Fibroblast of peridontal ligament (primary cell): Measurements from ENCODE around the gene TCEAL4.

Experiments
- DNase-seq: peaks from one replicate; pipeline ENCODE4 v3.0.0-alpha.2; 2010; ENCODE audit errors: extremely low read depth

Gene TCEAL4

DNA sequence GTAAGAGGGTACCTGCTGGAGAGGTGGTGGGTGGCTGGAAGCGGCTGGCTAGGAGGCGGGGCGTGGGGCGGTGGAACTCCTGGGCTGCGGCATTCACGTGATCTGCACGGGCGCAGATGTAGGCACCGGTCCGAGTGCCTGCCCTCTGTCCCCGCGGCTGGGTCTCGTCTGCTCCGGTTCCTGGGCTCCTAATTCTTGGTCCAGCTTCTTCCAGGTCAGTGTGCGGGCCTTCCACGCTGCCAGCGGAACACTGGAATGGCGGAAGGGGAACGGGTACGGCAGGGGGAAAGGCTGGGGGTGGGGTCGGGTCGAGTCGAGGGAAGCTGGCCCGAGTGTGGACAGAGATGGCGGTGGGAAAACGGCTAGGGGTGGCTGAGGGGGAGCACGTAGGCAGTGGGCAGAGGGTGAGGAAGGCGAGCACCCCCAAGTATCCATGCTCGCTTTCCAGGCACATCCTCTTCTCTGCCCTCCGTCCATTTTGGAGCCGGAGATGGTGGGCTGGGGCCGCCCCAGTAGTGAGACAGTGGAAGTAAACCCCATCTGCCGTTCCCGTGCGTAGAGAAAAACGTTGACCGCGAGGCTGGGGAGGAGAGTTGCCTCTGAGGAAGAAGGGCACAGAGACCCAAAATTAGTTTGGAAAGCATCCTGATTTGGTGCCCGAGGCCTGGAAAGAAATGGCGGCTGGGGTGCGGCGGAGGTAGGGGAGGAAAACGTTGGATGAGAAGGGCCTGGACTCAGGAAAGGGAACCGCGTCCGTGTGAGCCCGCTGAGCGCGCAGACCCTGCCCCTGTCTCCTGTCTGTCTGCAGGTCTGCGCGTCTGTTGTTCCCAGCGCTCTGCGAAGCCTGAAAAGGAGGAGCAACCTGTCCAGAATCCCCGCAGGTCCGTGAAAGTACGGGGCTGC, at the start of gene TCEAL4:
TSS of gene TCEAL4 (plus strand) at position 105 of the 903 bp plus-strand sequence. CDS start 1,161 bp downstream, outside the sequence.
- DNase-seq, result peak; percentile 26

DNA sequence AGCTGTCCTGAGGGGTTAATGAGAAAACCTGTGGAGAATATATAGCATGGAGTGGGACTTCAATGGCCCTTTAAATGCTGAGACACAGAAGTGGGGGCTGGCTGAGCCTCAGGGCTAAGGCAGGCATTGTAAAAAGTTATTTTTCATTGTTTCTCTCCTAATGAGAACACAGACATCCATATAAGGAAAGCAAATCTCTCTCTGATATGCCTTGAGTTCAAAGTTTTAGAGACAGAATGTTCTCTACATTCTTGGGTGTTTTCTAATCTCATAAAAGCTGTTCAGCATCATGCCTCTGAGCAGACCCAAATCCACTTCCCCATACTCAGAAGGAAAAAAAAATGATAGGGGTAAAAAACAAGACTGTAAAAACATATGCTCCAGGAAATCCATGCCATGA, 49.2 kb upstream of the TCEAL4 start:
- DNase-seq, result no peak

DNA sequence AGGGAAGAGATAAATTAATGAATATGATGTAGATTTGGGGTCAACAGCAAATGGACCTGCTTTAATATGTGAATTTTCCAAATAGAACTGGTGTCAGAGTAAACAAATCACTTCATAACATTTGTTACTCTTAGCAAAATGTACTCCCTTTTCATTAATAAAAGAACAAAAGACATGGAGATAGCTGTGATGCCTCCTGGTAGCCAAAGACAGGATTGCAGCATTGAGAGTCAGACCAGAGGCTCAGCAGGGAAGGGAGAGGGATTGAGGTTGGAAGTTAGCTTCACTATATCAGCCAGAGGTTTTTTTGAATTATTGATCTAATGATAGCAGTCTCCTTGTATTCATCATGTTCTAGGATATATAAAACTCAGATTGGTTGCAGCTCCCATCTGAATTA, 48.6 kb upstream of the TCEAL4 start:
- no peak for DNase-seq

DNA sequence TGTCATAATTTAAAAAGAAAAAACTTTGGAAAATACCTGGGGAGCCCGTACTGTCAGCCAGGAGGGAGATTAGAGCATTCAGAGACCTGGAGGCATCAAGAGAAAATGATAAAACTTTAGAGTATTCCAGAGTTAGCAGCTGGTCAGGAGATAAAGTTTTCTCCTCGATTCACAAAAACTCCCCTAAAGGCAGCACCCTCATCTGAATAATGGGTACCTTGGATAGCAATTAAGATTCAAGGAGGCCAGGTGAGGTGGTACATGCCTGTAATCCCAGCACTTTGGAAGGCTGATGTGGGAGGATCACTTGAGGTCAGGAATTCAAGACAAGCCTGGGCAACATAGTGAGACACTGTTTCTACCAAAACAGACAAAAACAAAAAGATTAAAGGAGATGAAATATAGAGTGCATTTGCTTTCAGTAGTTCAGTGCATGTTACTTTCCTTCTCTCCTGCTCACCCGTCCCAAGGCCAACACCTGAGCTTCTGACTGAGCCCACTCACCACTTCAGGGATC, 47.4 kb upstream of the TCEAL4 start:
- no peak for DNase-seq

DNA sequence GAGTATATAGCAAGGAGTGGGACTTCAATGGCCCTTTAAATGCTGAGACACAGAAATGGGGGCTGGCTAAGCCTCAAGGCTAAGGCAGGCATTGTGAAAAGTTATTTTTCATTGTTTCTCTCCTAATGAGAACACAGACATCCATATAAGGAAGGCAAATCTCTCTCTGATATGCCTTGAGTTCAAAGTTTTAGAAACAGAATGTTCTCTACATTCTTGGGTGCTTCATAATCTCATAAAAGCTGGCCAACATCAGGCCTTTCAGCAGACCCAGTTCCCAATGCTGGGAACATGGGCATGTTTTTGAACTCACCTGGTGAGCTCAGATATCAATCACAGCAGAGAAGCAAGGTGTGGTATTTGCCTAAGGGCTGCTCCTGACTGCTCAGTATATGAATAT, 46.6 kb upstream of the TCEAL4 start:
- DNase-seq, result no peak

DNA sequence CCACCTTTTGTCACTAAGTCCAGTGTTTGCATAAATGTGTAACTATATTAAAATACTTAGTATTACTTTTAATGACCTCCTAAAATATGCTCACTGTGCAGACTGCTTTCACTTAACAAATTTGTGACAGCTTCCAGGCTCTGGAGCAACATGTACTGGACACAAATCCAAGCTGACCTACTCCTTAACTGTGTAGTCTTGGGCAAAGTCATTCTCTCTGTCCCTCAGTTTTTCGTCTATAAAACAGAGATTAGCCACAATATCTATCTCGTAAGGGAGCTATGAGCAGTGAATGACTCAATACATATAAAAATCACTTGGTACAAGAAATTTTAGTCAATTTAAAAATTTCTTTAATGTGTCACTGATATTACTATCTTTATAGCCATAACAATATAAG, 45.6 kb upstream of the TCEAL4 start:
- DNase-seq, result no peak

DNA sequence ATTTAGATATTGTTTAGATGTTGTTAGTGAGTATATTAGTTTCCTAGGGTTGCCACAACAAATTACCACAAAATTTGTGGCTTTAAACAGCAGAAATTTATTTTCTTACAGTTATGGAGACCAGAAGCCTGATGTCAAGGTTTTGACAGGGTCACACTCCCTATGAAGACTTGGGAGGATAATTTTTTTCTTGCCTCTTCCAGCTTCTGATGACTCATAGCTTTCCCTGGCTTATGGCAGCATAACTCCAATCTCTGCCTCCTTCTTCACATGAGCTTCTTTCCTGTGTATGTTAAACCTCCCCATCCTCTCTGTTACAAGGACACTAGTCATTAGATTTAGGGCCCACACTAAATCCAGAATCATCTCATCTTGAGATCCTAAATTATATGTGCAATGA, 45.2 kb upstream of the TCEAL4 start:
- peak; percentile 45 for DNase-seq

DNA sequence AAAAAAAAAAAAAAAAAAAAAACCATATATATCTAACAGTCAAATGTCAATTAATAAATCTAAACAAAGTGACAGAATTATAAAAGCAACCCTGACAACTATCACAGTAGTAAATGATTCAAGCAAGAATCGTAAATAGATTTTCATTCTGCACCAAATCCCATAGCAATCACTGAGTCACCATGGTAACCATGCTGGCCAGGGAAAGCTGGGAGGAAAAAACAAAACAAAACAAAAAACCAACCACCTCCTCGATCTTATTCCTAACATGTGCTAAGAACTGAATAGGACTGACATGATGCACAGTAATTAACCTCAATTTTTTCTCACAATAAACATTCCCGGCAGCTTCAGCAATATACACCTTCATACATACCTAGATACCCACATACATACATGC, 35.4 kb upstream of the TCEAL4 start:
- DNase-seq, result peak; percentile 35

DNA sequence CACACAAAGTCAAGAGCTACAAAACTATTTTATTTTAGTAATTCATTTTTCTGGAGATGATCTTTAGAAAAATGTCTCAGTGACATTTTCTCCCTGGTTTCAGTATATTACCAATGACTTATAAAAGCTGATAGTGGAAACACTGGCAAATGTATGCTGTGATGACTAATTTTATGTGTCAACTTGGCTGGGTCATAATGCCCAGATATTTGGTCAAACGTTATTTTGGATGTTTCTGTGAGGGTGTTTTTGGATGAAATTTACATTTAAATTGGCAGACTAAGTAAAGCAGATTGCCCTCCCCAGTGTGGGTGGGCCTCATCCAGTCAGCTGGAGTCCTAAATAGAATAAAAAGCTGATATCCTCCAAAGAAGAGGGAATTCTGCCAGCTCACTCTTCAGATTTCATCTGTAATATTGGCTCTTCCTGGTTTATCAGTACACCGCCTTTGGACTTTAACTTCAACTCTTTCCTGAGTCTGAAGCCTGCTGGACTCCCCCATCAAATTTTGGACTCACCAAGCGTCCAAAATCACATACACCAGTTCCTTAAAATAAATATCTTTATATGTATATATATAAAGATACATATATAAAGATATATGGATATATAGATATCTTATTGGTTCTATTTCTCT, 34.8 kb upstream of the TCEAL4 start:
- no peak for DNase-seq

DNA sequence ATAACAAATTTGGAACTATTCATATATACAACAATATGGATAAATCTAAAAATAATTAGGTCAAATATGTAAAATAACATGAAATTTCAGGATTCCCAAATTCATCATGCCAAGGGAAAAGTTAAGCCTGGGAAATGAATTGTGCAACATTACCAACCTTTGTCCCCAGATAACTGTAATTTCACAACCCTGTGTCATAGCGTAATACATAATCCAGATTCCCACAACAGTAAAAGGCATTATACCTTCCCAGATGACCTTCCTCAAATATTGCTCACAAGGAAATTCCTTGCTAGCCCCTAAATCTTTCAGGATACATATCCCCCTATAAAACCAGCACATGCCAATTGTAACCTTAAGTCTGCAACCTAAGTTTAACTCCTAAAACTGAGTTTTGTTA, 33.1 kb upstream of the TCEAL4 start:
- no peak for DNase-seq

DNA sequence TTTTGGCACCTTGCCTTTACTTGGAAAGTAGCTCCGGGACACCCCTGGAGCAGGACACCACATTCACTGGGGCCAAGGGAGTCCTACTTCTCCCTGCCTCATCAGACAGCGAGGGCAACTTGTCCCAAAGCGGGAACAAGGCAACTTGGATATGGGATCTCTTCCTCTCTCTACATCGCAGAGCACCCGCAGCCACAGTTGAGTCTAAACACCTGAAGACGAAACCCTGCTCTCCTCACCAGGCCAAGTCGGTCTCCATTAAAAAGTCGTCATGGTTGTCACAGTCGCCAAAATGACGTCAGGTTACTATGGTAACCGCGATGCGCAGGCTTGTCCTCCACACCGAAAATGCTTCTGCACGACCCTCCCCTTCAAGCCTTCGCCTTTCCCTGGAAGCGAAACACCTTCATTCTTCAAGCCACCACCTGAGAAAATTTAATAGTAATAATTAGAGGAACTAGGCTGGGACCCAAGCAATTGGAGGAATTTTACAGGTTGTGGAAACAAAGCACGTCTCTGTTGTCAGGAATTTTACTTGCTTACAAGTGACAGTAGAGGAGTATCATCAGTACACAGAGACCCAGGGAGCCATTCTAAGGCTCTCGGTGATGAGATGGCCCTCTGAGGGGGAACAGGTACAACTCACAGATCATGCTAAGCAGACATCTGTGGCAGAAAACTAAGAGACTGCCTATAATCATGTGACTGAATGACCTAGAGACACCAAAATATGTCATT, 30.5 kb upstream of the TCEAL4 start:
- DNase-seq, result peak; percentile 57

DNA sequence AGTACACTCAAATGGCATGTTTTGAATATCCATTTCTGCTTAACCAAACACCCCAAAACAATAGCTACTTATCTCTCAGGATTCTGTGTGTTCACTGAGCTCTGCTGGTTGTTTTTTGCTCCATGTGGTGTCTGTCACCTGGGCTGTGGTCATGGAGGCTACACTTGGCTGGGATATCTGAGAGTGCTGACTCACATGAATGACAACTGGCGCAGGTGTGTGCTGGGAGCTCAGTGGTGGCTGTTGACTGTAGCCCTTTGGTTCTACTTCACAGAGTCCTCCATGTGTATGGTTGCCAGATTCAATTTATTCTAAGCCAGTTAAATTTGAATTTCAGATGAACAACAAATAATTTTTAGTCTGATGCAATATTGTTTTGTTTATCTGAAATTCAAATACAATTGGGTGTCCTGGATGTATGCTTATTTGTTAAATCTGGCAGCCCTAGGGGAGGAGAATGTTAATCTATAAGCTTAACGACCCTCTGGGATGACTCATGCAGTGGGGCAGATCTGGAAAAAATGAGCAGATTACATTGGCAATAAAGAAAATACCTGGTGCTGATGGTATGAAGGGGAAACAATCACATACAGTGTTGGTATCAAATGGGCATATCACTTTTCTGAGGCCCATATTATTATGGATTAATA, 28.2 kb upstream of the TCEAL4 start:
- DNase-seq, result no peak

DNA sequence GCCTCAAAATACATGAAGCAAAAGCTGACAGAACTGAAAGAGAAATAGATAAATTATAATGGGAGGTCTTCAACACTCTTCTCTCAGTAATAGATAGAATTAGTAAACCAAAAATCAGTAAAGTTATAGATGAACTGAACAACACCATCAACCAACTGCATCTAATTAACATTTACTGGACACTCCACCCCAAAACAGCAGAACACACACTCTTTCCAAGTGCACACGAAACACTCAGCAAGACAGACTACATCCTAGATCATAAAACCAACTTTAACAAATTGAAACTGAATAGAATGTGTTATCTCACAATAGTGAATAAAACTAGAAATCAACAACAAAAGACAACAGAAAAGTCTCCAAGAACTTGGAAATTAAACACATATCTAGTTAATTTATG, 25.1 kb upstream of the TCEAL4 start:
- DNase-seq, result no peak

DNA sequence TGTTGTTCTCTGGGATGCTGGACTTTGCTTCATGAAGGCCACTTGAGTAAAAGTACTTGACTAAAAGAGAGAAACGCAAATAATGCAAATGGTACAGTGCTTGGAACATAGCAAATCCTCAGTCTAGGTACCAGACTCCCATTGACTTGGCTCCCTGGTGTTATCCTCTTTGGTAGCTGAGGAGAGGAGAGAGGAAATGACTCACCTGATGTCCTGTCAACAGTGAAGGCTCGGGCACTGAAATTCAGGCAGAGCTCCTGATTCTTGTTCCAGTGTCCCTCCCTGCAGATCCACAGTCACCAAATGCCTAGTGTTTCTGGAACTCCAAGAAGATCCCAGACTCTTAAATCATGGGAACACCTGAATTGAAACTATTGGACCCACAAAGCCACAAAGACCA, 22.5 kb upstream of the TCEAL4 start:
- no peak for DNase-seq

DNA sequence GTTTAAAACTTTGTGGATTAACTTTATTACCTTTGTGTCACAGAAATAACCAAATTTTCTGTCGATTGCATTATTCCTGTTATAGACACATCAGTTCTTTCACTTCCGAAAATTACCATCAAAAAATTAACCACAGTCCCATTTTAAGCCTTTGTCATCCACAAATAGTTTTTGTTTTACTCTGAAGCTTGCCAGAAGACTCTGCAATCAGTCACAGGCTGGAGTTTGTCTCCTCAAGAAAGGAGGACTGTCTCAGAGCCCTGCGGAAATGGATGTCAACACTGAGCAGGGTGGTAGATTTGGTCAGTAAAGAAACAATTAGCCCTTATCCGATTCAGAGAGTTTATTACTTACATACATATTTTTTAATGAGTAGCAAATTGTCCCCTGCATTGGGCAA, 20.1 kb upstream of the TCEAL4 start:
- no peak for DNase-seq

DNA sequence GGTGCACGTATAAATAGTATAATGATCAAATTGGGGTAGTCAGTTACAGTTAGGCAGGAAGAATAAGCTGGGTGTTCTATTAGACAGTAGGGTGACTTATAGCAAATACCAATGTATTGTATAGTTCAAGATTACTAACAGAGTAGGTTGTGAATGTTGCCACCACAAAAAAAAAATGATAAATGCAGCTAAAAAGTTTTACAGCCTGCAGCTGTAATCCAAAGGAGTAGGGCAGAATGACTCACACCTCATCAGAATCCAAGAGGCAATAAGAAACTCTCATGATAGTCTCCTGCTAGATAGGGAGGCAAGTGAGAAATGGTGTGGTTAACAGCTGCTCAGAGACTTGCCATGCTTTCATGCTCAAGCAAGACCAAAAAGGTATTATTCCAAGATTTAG, 19.6 kb upstream of the TCEAL4 start:
- DNase-seq, result peak; percentile 61

DNA sequence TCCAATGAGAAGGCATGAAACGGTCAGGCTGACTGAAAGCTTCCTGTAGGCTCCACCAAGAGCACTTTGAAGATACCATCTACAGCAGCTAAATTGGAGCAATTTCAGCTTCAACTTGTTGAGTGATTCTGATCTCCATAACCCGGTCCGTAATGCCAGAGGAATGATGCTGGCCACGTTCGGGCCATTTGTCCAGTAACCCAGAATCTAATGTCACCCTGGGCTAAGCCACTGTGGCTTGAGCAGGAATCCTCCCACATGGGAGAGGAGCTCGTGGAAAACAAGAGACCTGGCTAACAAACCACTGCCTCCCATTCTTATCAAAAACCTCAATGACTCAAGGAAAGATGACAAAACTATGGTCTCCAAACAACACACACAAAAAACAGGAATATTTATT, 14.2 kb upstream of the TCEAL4 start:
- DNase-seq, result no peak

DNA sequence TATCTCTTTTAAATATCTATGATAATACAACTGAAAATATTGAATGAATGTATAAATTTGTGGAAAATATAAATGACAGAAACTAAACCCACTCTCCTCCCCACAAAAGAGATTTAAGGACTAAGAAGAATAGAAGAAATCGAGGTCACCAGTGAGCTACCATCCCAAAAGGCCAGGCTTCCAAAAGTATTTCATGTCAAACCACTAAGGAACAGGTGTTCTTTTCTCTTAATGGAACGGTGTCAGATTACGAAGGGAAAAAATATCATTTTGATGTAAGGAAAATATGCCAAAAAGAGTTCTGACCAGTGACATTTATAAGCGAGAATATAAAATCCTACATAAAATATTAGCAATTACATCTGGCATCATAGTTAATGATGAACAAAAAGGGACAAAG, 13.6 kb upstream of the TCEAL4 start:
- DNase-seq, result no peak

DNA sequence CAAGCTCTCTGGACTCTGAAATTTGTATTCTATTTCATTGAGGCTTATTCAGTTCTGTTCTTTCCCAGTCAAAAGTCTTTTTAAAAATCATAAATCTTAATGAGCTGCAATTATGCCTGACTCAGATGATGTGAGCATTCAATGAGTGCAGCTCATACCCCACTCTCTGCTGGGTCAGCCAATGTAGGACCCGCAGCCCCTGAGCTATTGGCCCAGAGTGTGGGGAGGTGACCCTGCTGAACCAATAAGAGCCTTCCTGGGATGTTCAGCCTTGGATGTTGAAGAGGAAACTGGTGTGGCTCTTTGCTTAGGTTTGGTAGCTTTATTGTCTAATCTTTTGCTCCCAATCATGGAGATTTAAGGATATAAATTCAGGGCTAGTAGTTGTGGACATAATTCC, 12.1 kb upstream of the TCEAL4 start:
- DNase-seq, result no peak

DNA sequence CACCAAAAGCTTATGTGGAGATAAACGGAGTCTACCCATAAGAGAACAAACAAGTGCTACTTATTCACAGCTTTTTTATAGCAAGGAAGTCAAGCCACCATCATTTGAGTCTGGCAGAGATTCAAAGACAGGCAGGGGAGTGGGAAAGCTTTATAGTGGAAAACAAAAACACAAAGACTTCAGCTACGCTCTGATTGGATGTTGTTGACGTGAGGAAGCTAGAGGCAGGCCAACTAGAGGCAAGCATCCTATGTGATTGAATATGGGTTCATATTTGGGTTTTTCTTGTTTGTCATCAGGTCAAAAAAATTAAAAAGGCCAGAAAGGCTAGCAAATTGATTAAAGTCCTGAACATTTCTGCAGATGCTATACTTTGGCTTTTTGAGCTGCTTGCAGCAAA, 719 bp upstream of the TCEAL4 start:
- peak; percentile 16 for DNase-seq

DNA sequence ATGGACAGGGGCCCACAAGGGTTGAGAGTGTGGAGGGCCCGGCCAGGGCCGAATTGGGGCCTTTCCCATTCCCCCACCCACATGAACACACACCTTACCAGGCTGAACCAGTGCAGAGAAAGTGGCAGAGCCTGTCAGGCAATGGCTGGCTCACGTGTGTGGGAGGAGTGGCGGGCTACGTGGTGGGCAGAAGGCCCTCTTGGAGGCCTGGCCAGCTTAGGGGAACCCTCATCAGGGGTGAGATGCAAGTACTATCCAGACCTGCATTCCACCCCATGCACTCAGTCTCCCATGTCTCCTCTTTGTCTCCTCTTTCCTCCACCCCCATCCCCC, 965 bp downstream of the TCEAL4 start:
- peak; percentile 5 for DNase-seq

DNA sequence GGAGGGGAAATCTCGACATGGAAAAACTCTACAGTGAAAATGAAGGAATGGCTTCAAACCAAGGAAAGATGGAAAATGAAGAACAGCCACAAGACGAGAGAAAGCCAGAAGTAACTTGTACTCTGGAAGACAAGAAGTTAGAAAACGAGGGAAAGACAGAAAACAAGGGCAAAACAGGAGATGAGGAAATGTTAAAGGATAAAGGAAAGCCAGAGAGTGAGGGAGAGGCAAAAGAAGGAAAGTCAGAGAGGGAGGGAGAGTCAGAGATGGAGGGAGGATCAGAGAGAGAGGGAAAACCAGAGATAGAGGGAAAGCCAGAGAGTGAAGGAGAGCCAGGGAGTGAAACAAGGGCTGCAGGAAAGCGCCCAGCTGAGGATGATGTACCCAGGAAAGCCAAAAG, 1.3 kb downstream of the TCEAL4 start:
- peak; percentile 0 for DNase-seq
